OCI-LY3 (cell line): ENCODE measurements around the gene MRPL10.
A peak's percentile ranks its signal among the peaks of the same experiment; 100 is the strongest.

Experiments
- H2AFZ ChIP-seq: fragments of 200-600, 300-600 bp; shearing (Covaris generic); 2 replicates; pipeline ENCODE4 v1.6.0; 2014; ENCODE audit warnings: antibody characterized with exemption, low read depth, low read length
- H3K27ac ChIP-seq: fragments of 200-600, 300-600 bp; sonication (generic); 2 replicates; pipeline ENCODE4 v1.5.1; 2014; ENCODE audit warnings: mild to moderate bottlenecking, low read length, moderate library complexity, mixed read lengths
- H3K27me3 ChIP-seq: fragments of 200-600, 300-600 bp; sonication (generic); 2 replicates; pipeline ENCODE4 v1.6.1; 2014; ENCODE audit warnings: low read depth, low read length, mixed read lengths
- H3K36me3 ChIP-seq: fragments of 200-600, 300-600 bp; sonication (generic); replicated peaks from 2 replicates; pipeline ENCODE3; 2014; ENCODE audit warnings: low read depth, low read length, mixed read lengths
- H3K4me1 ChIP-seq: fragments of 300-600, 200-600 bp; sonication (generic); 2 replicates; pipeline ENCODE4 v1.6.1; 2014; ENCODE audit warnings: low read length, mixed read lengths
- H3K4me2 ChIP-seq: fragments of 200-600, 300-600 bp; sonication (generic); 2 replicates; pipeline ENCODE4 v1.6.1; 2014; ENCODE audit warnings: low read length, mixed read lengths
- H3K4me3 ChIP-seq: fragments of 300-600, 200-600 bp; sonication (generic); 2 replicates; pipeline ENCODE4 v1.5.1; 2014; ENCODE audit warnings: antibody characterized with exemption, mild to moderate bottlenecking, low read length, moderate library complexity
- H3K79me2 ChIP-seq: fragments of 300-600, 200-600 bp; shearing (Covaris generic); 2 replicates; pipeline ENCODE4 v1.6.1; 2014; ENCODE audit warnings: mild to moderate bottlenecking, low read length, mixed read lengths
- H3K9ac ChIP-seq: fragments of 300-600, 200-600 bp; shearing (Covaris generic); 2 replicates; pipeline ENCODE4 v1.6.0; 2014; ENCODE audit warnings: mild to moderate bottlenecking, low read length, moderate library complexity
- H3K9me3 ChIP-seq: fragments of 200-600, 300-600 bp; shearing (Covaris generic); 2 replicates; pipeline ENCODE4 v1.6.1; 2014; ENCODE audit warnings: low read length, mixed read lengths; ENCODE audit not compliant: insufficient read depth
- H4K20me1 ChIP-seq: fragments of 200-600, 300-600 bp; sonication (generic); 2 replicates; pipeline ENCODE4 v1.6.1; 2016; ENCODE audit warnings: low read length, mixed read lengths; ENCODE audit not compliant: insufficient read depth
- EZH2phosphoT487 ChIP-seq: fragments of 200-600 bp; shearing (Covaris generic); IDR thresholded peaks from 2 replicates; pipeline ENCODE4 v1.6.1; 2018; ENCODE audit warnings: antibody characterized with exemption, mixed run types, low read depth
- TF ChIP-seq, protein P1 (sequence below): fragments of 200-600, 300-600 bp; sonication (generic); IDR thresholded peaks from 2 replicates; pipeline ENCODE4 v1.5.1; 2014; ENCODE audit warnings: antibody characterized with exemption, low read length, low read depth

Gene MRPL10

DNA sequence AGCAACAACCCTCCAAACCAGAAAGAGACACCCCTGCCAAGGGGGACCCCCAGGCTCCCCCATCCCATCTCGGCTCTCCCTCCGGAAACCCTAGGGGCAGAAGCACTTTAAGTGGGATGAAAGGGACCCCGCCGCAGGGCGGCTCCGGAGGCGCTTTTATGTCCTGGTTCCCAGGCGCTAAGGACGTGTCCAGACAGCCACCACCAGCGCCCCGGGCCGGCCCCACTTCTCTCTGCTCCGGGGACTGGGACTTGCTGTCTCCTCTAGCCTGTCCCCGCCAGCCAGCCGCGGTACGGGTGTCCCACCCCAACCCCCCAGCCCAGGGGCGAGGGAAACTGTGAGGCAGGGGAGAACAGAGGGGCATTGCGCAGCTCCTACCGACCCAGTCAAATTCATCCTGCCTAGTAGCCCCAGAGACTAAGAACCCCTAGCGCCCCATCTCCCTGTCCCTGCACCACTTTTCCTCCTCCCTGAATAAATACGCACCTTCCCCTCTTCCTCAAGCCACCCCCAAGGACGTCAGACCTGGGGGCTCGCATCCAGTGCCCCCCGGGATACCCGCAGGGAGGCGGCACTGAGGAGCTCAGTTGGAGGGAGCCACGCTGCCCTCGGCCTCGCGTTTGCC is 15.5 kb upstream of the MRPL10 start:
- no peak overlapping the region for H3K9ac ChIP-seq
- H2AFZ ChIP-seq = no peak overlapping the region
- H3K9me3 ChIP-seq = no peaks in the 10 kb centered on the region
- no peak overlapping the region for H3K27ac ChIP-seq
- H3K79me2 ChIP-seq = peaks cover 10% of the 10 kb centered on the region; the same call in 1 of the 2 replicates
- no peak overlapping the region for H3K4me3 ChIP-seq
- peaks cover 48% of the 10 kb centered on the region for H3K4me1 ChIP-seq
- no peak for TF ChIP-seq EZH2phosphoT487
- TF ChIP-seq, protein P1, sequence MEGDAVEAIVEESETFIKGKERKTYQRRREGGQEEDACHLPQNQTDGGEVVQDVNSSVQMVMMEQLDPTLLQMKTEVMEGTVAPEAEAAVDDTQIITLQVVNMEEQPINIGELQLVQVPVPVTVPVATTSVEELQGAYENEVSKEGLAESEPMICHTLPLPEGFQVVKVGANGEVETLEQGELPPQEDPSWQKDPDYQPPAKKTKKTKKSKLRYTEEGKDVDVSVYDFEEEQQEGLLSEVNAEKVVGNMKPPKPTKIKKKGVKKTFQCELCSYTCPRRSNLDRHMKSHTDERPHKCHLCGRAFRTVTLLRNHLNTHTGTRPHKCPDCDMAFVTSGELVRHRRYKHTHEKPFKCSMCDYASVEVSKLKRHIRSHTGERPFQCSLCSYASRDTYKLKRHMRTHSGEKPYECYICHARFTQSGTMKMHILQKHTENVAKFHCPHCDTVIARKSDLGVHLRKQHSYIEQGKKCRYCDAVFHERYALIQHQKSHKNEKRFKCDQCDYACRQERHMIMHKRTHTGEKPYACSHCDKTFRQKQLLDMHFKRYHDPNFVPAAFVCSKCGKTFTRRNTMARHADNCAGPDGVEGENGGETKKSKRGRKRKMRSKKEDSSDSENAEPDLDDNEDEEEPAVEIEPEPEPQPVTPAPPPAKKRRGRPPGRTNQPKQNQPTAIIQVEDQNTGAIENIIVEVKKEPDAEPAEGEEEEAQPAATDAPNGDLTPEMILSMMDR = no peak
- H3K4me2 ChIP-seq = no peak overlapping the region
- H4K20me1 ChIP-seq = no peaks in the 10 kb centered on the region
- no peaks in the 10 kb centered on the region for H3K36me3 ChIP-seq
- H3K27me3 ChIP-seq = peaks cover 4% of the 10 kb centered on the region

DNA sequence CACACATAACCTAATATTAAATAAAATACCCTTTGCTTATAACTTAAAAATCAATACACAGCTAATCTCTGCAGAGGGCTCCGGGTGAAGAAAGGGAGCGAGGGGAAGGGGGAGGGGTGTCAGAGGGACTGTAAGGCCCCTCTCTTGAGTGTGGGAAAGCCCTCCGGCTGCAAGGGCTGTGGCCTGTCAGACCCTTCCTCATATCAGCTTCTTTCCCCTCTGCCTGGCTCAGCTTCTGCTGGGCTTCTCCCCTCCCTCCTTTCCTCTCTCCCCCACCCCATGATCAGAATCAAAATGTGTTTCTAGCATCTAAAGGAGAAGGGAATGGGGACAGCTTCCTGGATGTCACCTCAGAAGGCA is 14.4 kb upstream of the MRPL10 start:
- H2AFZ ChIP-seq = no peak overlapping the region
- no peaks in the 10 kb centered on the region for H3K36me3 ChIP-seq
- H3K4me1 ChIP-seq = peaks cover 49% of the 10 kb centered on the region
- H3K9ac ChIP-seq = no peak overlapping the region
- H3K4me2 ChIP-seq = no peak overlapping the region
- no peak overlapping the region for H3K27ac ChIP-seq
- no peaks in the 10 kb centered on the region for H3K9me3 ChIP-seq
- H4K20me1 ChIP-seq = no peaks in the 10 kb centered on the region
- peaks cover 12% of the 10 kb centered on the region; the same call in 1 of the 2 replicates for H3K79me2 ChIP-seq
- H3K4me3 ChIP-seq = no peak overlapping the region
- H3K27me3 ChIP-seq = no peaks in the 10 kb centered on the region
- TF ChIP-seq, protein P1 = no peak
- no peak for TF ChIP-seq EZH2phosphoT487

DNA sequence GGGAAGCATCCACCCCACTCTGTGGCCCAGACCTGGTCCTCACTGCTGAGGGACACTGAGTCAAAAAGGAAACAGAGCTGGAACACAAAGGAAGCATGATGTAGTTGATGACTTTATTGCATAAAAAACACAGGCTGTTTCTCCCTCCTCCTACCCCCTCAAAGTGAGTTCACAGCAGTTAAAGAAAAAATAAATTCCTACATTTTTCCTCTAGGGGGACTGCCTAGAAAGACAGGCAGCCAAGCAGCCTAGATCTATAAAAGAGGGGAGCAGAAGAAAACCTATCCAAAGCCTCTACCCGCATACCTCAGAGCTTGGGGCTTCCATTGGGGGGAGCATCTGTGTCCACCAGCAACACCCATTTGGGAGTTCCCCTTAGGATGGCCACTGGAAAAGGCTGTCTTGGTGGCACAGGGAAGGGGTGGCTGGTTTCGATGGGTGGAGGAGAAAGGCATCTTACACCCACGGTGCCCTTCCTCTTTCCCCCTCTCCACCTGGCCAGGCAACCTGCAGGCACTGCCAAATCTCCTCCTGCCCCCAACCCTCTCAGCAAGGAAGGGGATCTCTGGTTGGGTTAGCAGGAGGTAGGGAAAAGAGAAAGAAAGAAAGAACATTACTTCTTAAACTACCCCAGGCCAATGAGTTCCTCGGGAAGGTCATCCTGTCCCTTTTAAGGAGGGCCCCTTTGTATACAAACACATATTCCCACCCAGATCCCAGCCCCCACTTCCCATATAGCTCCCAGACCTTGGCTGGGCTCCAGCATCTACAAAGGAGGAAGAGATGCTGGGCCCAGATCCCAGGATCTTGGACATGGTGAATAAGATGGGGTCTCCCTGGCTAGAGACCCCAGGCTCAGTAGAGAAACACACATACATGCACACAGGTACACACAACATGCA is 13.7 kb upstream of the MRPL10 start:
- H4K20me1 ChIP-seq = no peaks in the 10 kb centered on the region
- H3K27ac ChIP-seq = no peak overlapping the region
- H3K9me3 ChIP-seq = no peaks in the 10 kb centered on the region
- H3K4me3 ChIP-seq = no peak overlapping the region
- TF ChIP-seq, protein P1 = peak; percentile 34
- TF ChIP-seq EZH2phosphoT487 = no peak
- no peak overlapping the region for H3K9ac ChIP-seq
- peaks cover 54% of the 10 kb centered on the region for H3K4me1 ChIP-seq
- no peaks in the 10 kb centered on the region for H3K27me3 ChIP-seq
- H3K79me2 ChIP-seq = peaks cover 13% of the 10 kb centered on the region; the same call in 1 of the 2 replicates
- H3K36me3 ChIP-seq = no peaks in the 10 kb centered on the region
- H2AFZ ChIP-seq = no peak overlapping the region
- peak overlapping the region; percentile 11 for H3K4me2 ChIP-seq

DNA sequence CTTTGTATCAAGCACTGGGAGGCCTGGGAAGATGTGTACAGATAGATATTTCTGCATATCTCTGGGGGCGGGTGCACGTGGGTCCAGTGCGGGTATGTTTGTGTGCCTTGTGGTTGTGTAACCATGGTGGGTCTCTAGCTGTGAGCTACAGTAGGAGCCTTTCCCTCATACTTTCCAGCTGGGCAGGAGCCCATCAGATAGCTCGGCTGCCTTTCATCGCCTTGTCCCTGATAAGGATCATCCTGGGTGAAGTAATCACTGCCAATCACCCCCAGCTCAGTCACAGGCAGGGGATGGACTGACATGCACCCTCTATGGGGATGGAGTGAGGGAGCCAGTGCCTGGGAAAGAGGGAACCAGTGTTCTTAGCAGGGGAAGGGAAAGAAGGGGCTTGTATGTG is 12.9 kb upstream of the MRPL10 start:
- H3K27ac ChIP-seq = no peak overlapping the region; the same call in 1 of the 2 replicates
- H3K4me2 ChIP-seq = peak overlapping the region; percentile 11
- no peak overlapping the region for H3K9ac ChIP-seq
- no peak overlapping the region for H2AFZ ChIP-seq
- H3K9me3 ChIP-seq = no peaks in the 10 kb centered on the region
- no peaks in the 10 kb centered on the region for H4K20me1 ChIP-seq
- H3K79me2 ChIP-seq = peaks cover 9% of the 10 kb centered on the region; the same call in 1 of the 2 replicates
- H3K27me3 ChIP-seq = no peaks in the 10 kb centered on the region
- H3K4me1 ChIP-seq = peaks cover 49% of the 10 kb centered on the region
- H3K36me3 ChIP-seq = peaks cover under 1% of the 10 kb centered on the region
- H3K4me3 ChIP-seq = no peak overlapping the region
- TF ChIP-seq EZH2phosphoT487 = no peak
- TF ChIP-seq, protein P1 = no peak
